HT1080 (cell line): ENCODE measurements around the gene JMJD6. TPM values are rescaled to one million over a fixed set of nuclear protein-coding genes. Genes with fewer than 3 reads are reported as not detected.

Experiments
- DNase-seq: peaks from one replicate; pipeline ENCODE4 v3.0.0-alpha.2; 2015; ENCODE audit warnings: low read depth
- small RNA-seq: library from RNA; depleted of rRNA; stranded (forward); fragments of <200 nt; gene quantifications from one replicate; pipeline ENCODE3, GENCODE V24; 2014
- total RNA-seq: library from RNA; depleted of rRNA; stranded (reverse); fragments of >200 nt; shearing (Covaris generic); gene quantifications from 2 replicates; pipeline ENCODE4 v1.2.3, GENCODE V29; 2014; rRNA removed

The JMJD6 gene
- total RNA-seq, 1 experiment from 2014 or later: 27.9 TPM

- peak; percentile 64 for DNase-seq
Measured at GRCh38 chr17:76681222-76682137, 44.9 kb downstream of the JMJD6 start.

- no peak for DNase-seq
Measured at GRCh38 chr17:76679239-76679638, 47.2 kb downstream of the JMJD6 start.

DNA sequence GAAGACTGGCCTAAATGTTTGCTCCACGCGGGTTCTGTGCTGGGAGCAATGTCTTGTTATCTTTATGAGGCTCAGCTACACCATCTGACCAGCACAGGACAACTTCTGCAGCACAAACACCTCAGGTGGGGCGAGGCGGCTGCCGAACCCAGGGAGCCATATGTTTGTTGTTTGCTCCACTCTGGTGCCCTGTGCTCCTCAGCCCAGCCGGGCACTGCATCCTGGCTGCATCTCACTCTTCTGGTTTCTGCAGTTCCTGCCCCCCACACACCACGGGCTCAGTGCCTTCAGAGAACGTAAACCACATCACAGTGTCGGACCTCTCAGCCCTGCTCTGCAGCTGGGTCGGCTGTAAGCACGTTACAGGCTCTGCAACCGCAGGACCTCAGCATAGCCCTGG, 48.1 kb downstream of the JMJD6 start:
- DNase-seq: no peak

DNA sequence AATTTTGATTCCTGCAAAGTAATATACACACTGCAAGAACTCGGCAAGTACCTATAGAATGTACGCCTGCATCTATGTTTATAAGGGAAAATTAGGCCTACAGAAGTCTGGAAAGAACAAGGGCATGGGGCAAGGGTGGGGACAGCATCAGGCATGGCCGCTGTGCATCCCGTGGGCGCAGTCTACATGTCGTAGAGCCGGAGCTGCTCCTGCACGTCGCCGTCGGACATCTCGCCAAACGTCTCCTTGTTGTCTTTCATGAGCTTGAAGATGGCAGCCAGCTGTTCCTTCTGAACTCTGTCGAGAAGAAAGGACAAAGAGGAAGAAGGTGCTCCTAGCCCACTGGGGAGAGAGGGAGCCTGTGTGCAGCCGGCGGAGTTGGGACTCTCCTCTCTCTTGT, 49.0 kb downstream of the JMJD6 start:
- DNase-seq: no peak

DNA sequence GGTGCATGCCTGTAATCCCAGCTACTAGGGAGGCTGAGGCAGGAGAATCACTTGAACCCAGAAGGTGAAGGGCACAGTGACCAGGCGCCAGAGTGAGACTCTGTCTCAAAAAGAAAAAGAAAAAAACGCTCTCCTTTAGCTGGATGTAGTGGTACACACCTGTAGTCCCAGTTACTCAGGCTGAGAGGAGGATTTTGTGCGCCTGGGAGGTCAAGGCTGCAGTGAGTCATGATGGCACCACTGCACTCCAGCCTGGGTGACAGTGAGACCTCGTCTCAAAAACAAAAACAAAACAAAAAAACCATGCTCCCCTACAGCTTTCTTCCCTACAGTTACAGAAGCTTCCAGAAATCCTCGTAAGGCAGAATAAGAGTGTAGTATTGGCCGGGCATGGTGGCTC, 49.8 kb downstream of the JMJD6 start:
- no peak for DNase-seq

DNA sequence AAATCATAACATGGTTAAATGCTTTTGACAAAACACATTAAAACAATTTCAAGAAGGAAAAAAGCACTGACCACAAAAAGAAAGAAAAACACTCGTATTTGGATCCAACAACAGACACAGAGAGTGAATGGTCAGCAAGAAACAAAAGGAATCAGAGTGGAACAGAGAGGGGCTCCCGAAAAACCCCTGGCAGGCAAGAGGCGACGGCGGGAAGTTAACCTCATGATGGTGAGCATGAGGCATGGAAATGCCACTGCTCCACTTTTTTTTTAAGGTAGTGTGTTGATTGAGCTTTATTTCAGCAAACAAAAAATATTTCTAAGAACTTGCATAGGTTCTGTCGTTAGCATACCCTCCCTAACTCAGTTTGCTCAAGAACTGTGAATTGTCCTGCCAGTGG, 50.8 kb downstream of the JMJD6 start:
- DNase-seq: no peak

- no peak for DNase-seq
Measured at GRCh38 chr17:76674600-76674999, 51.8 kb downstream of the JMJD6 start.

- DNase-seq: no peak
Measured at GRCh38 chr17:76673729-76674128, 52.7 kb downstream of the JMJD6 start.

GRCh38 chr17:76672892-76673291, 53.5 kb downstream of the JMJD6 start:
- no peak for DNase-seq

DNA sequence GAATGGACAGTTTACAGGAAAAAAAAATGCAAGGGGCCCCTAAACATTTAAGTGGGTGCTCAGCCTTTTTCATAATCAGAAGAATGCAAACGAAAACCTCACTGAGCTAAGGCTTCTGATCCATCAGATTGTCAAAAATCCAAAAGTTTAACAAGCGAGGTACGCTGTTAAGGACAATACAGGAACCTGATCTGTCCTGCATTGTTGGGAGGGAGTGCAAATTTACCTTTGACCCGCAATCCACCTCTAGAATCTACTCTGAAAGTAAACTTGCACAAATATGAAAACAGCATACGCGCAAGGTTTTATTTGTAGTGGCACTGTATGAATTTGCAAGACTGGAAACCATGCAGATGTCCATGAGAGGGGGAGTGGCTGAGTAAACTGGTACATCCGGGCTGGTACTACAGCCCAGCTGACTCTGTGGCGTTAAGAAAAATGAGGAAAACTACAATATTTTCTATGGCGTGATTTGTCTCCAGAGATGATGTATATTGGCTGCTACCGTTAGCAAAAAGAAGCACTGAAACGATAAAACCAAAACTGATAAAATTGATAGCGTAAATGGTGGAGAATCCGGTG, 54.0 kb downstream of the JMJD6 start:
- no peak for DNase-seq

DNA sequence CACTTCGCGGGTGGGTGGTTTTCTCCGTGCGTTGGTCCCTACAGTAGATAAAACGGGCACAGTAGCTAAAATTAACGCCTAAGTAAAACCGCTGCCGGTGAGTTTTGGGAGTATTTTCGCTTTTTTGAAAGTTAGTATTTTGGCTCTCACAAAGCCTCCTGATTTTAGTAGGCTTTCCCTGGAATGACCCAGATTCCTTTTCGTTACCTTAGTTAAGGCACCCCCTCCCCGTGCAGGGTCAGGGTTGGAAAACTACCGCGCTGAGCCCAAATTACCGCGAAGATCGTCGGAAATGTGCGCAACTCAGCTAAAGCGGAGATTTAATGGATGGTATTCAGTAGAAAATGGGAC, 54.5 kb downstream of the JMJD6 start:
- no peak for DNase-seq

DNA sequence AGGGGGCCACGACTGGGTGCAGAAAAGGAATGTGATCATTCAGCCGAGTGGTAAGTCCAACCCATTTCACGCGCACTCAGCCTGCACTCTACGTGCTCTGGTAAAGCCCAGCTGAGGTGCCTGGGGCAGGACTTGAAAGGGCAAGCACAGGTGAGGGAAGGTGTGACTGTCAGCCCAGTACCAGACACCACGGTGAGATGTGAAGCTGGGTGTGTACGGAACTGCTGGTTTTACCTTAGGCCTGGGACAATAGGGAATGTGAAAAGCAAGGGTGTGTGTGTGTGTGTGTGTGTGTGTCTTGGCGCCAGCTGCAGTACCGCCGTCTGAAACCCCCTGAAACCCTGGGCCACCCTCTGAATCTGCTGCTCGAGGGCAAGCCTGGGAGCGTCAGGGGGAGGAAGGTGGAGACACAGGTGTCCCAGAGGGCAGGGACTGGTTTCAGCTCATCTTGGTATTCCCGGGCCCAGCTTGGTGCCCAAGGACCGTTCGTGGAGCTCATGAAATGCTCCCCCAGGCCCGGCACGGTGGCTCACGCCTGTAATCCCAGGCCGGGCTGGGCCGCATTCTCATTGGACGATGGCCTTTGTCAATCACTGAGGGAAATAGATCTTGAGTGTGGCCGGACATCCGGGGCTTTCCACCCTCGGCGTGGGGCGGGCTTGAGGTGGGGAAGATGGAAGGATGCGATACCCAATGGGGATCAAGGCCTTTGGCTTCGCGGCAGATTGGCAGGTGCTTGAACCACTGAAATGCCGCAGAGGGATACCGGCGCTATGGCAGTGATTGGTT, 55.1 kb downstream of the JMJD6 start:
- DNase-seq: peak; percentile 99

DNA sequence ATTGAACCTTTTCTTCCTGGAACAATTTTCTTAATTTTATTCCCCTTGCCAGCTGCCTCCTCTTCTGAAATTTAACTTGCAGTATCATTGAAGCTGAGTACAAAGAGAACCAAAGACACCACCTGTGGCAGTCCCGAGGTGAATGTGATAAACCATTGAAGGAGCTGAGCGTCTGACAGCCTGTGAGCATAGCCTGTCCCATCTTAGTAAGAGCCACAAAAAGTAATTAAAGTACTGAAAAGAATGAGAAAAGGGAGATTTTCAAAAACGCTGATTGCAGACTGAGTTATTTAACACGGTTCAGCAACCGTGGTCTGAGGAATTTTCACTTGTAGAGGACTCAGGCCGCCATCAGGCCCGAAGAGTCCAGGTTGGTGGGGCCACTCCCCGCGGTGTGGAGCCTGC, 55.7 kb downstream of the JMJD6 start:
- no peak for DNase-seq

DNA sequence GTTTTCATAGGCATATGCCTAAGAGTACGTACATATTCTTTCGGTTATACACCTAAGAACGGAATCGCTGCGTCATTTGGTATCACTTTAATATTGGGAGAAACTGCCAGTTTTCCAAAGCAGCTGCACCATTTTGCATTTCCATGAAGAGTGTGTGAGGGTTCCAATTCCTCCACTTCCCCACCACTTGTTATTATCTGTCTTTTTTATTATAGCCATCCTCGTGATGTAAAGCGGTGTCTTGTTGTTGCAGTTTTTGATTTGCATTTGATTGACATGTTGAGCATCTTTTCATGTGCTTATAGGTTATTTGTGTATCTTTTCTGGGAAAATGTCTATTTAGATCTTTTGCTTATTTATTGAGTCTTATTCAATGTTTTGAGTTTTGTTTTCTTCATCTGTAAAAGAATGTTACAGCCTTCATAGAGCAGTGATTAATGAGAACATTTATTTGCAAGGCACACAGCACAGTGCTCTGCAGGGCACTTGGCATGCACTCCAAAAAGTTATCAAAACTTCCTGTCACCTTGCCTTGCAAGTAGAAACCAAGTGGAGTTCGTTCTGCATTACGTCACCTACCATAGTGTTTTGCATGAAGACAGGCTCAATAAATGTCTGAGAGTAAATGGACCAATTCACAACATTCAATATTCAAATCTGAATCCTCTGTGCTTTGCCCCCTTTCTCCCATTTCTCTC, 56.2 kb downstream of the JMJD6 start:
- no peak for DNase-seq

Small RNA genes lying within 50 kb of the gene (small RNA-seq; reads per million reads assigned to genes)
- not detected for gene AC005837.3
- gene RF02271: not detected
- not detected for gene RNU6-97P
- gene RNY4P36: not detected

Other genes with a start within 250 kb of the JMJD6 start
- 22.8 and 25.2 TPM in 2 replicates for gene RHBDF2, start 225.2 kb downstream of the JMJD6 start, total RNA-seq
- gene CYGB, start 188.9 kb downstream of the JMJD6 start, total RNA-seq: 0.14 and 0.37 TPM in 2 replicates
- gene PRCD, start 186.6 kb downstream of the JMJD6 start, total RNA-seq: 1.5 TPM in 1 of 2 replicates, not detected in the other
- not detected in 2 replicates for gene ST6GALNAC2, start 140.7 kb downstream of the JMJD6 start, total RNA-seq
- not detected in 2 replicates for gene ST6GALNAC1, start 82.8 kb downstream of the JMJD6 start, total RNA-seq
- 77.4 and 105 TPM in 2 replicates for gene MXRA7, start 15.6 kb downstream of the JMJD6 start, total RNA-seq
- gene METTL23, start 233 bp upstream of the JMJD6 start, total RNA-seq: 43.8 and 45.0 TPM in 2 replicates
- gene SRSF2, start 10.7 kb upstream of the JMJD6 start, total RNA-seq: 971 and 1,300 TPM in 2 replicates
- gene MFSD11, start 11.5 kb upstream of the JMJD6 start, total RNA-seq: 14.6 and 20.0 TPM in 2 replicates
- 13.1 and 20.0 TPM in 2 replicates for gene MGAT5B, start 141.8 kb upstream of the JMJD6 start, total RNA-seq